Measurements from ENCODE around the gene RBM7. TPM values are rescaled to one million over a fixed set of nuclear protein-coding genes. Genes with fewer than 3 reads are reported as not detected.

The RBM7 gene
- total RNA-seq, 4 donors from 2014 or later: 20.8 to 30.1 (median 23.7) TPM

- intact Hi-C loops (cut with DNase I): no loop called here
- WGBS, 2 donors: 94% methylated on average over 1 of the region's 1 CpG
- Histone ChIP-seq H3K36me3 (no peaks in the 10 kb centered on the region), H3K27ac (no peak overlapping the region), H3K27me3 (no peaks in the 10 kb centered on the region), H3K9me3 (no peaks in the 10 kb centered on the region), H3K4me3 (replicated peaks in 1 of 3) (no peak overlapping the region), H3K4me1 (no peaks in the 10 kb centered on the region)
- TF ChIP-seq CTCF (IDR thresholded peaks at IDR 0.05): no peak
- no peak for TF ChIP-seq POLR2A (IDR thresholded peaks at IDR 0.05)
- DNase-seq: no peak
Observed at GRCh38 chr11:114384487-114384886, 16.0 kb upstream of the RBM7 start.

DNA sequence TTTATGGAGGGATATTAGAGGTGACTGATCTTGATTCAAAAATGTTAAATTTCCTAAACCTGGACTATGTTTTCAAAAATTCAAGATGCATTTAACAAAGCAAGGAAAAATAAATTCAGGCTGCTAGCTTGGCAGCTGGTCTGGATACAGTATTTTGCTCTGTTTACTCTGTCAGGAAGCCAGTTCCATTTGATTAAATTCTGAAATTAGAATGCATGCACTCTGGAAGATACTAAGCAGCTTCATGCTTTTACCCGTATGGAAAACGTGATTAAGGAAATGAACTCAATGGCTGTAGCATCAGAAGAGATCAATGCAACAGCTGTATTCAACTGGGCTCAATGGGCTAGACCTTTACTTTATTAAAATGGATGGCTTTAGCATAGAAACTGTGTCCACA lies 14.3 kb upstream of the RBM7 start:
- 52 to 85% methylated on average over 2 of the region's 2 CpGs for WGBS, 2 donors
- Histone ChIP-seq H3K36me3 (no peaks in the 10 kb centered on the region), H3K27ac (no peak overlapping the region), H3K9me3 (no peaks in the 10 kb centered on the region), H3K4me1 (no peaks in the 10 kb centered on the region), H3K27me3 (no peaks in the 10 kb centered on the region), H3K4me3 (replicated peaks in 1 of 3) (no peak overlapping the region)
- DNase-seq: no peak
- intact Hi-C loops (cut with DNase I): no loop called here
- TF ChIP-seq CTCF (IDR thresholded peaks at IDR 0.05) (no peak), POLR2A (IDR thresholded peaks at IDR 0.05) (no peak)

DNA sequence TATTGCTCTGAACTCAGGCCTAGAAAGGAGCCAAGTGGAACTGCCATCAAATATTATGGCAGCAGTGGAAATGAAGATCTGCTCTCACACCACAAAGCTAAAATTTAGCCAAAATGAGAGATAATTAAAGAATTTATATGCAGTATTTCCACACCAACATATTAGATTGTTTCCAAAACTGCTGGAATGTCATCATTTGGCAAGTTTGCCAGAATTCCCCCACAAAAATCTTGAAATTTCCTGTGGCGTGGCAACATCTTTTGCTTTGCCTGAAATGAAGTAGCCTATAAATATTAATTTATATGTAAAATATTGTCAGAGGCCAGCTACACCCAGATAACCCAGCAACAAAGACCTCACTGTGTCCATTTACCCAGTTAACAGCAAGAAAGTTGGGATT lies 13.9 kb upstream of the RBM7 start:
- H3K9me3 ChIP-seq: no peaks in the 10 kb centered on the region
- WGBS, 2 donors: 90 to 95% methylated on average over 1 of the region's 1 CpG
- H3K4me3 ChIP-seq (replicated peaks in 1 of 3): no peak overlapping the region
- TF ChIP-seq CTCF (IDR thresholded peaks at IDR 0.05): no peak
- no peak for TF ChIP-seq POLR2A (IDR thresholded peaks at IDR 0.05)
- no peak overlapping the region for H3K27ac ChIP-seq
- no peak for DNase-seq
- no peaks in the 10 kb centered on the region for H3K4me1 ChIP-seq
- intact Hi-C loops (cut with DNase I): no loop called here
- no peaks in the 10 kb centered on the region for H3K27me3 ChIP-seq
- H3K36me3 ChIP-seq: no peaks in the 10 kb centered on the region

GRCh38 chr11:114392735-114393667 lies 7.5 kb upstream of the RBM7 start:
- TF ChIP-seq CTCF (IDR thresholded peaks at IDR 0.05) (no peak), POLR2A (IDR thresholded peaks at IDR 0.05) (no peak)
- no peak for DNase-seq
- Histone ChIP-seq H3K9me3 (no peaks in the 10 kb centered on the region), H3K4me1 (no peaks in the 10 kb centered on the region), H3K27ac (no peak overlapping the region), H3K27me3 (no peaks in the 10 kb centered on the region), H3K36me3 (no peaks in the 10 kb centered on the region), H3K4me3 (replicated peaks in 1 of 3) (no peak overlapping the region)
- intact Hi-C loops (cut with DNase I): no loop called here
- 68 to 72% methylated on average over 4 of the region's 4 CpGs for WGBS, 2 donors

DNA sequence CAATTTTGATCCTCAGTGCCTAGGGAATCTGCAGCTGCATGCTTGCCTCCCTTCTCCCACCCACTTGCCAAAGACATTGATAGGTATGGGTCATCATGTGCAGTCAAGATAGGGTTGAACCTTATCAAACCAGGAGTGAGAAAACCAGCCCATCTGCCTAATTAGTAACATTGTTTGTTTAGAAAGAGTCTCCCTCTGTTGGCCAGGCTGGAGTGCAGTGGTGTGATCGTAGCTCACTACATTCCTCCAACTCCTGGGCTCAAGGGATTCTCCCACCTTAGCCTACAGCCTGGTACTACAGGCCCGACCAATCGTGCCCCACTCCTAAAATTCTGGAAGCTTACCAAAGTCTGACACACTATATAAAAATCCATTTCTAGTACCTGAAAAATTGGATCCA lies 4.7 kb upstream of the RBM7 start:
- 58 to 59% methylated on average over 3 of the region's 3 CpGs for WGBS, 2 donors
- intact Hi-C loops (cut with DNase I): no loop called here

More for the DNA sequence above, 4.7 kb upstream of the RBM7 start:
- Histone ChIP-seq H3K36me3 (no peaks in the 10 kb centered on the region), H3K27me3 (no peaks in the 10 kb centered on the region), H3K4me3 (replicated peaks in 1 of 3) (no peak overlapping the region), H3K27ac (no peak overlapping the region), H3K9me3 (no peaks in the 10 kb centered on the region), H3K4me1 (peaks cover 8 to 9% of the 10 kb centered on the region in 2 donors)
- DNase-seq: no peak
- TF ChIP-seq POLR2A (IDR thresholded peaks at IDR 0.05) (no peak), CTCF (IDR thresholded peaks at IDR 0.05) (no peak)

All from thyroid gland (tissue), 4 donors.